KG1 (cell line): ENCODE data around the gene BEND7.
"Not testable (repeated sequence)": the region's sequence is repeated elsewhere in the genome, so short reads cannot be mapped to it uniquely, and the experiment has no call there.

Source experiments
- DNase-seq: peaks from one replicate; lab custom pipeline; 2025; lab: John Stamatoyannopoulos, UW

Gene BEND7

GRCh38 chr10:13420532-13421307 lies 108.1 kb downstream of the BEND7 start:
- no peak for DNase-seq

GRCh38 chr10:13417459-13418126 lies 111.2 kb downstream of the BEND7 start:
- DNase-seq: no peak

- DNase-seq: no peak
Observed at GRCh38 chr10:13416760-13417159, 112.1 kb downstream of the BEND7 start.

- DNase-seq: no peak
Observed at GRCh38 chr10:13414855-13415254, 114.0 kb downstream of the BEND7 start.

GRCh38 chr10:13414137-13414536 lies 114.7 kb downstream of the BEND7 start:
- no peak for DNase-seq

- no peak for DNase-seq
Observed at GRCh38 chr10:13412894-13413293, 115.9 kb downstream of the BEND7 start.

GRCh38 chr10:13404791-13405190 lies 124.0 kb downstream of the BEND7 start:
- DNase-seq: no peak

GRCh38 chr10:13404305-13404759 lies 124.5 kb downstream of the BEND7 start:
- DNase-seq: no peak

GRCh38 chr10:13403426-13403825 lies 125.4 kb downstream of the BEND7 start:
- not testable (repeated sequence) for DNase-seq

GRCh38 chr10:13402021-13402420 lies 126.8 kb downstream of the BEND7 start:
- DNase-seq: no peak

- DNase-seq: no peak
Observed at GRCh38 chr10:13401142-13401541, 127.7 kb downstream of the BEND7 start.

- DNase-seq: no peak
Observed at GRCh38 chr10:13400196-13400965, 128.4 kb downstream of the BEND7 start.

GRCh38 chr10:13399752-13400151 lies 129.1 kb downstream of the BEND7 start:
- DNase-seq: no peak

GRCh38 chr10:13399236-13399635 lies 129.6 kb downstream of the BEND7 start:
- DNase-seq: no peak

- DNase-seq: no peak
Observed at GRCh38 chr10:13397052-13397451, 131.8 kb downstream of the BEND7 start.

GRCh38 chr10:13396369-13396768 lies 132.4 kb downstream of the BEND7 start:
- DNase-seq: no peak

GRCh38 chr10:13395540-13395939 lies 133.3 kb downstream of the BEND7 start:
- DNase-seq: no peak

GRCh38 chr10:13393640-13394039 lies 135.2 kb downstream of the BEND7 start:
- DNase-seq: no peak

- no peak for DNase-seq
Observed at GRCh38 chr10:13392701-13393100, 136.1 kb downstream of the BEND7 start.
